GM12875 (cell line): ENCODE results near the gene ZNF74.
"Not testable (repeated sequence)": the region's sequence is repeated elsewhere in the genome, so short reads cannot be mapped to it uniquely, and the experiment has no call there.

Experiments used
- H3K4me3 ChIP-seq: one replicate; pipeline ENCODE4 v1.5.1; 2011; ENCODE audit warnings: low read depth, low read length, control low read depth
- CTCF ChIP-seq: IDR thresholded peaks from 2 replicates; pipeline ENCODE4 v1.5.1; 2011; ENCODE audit warnings: low read depth, mild to moderate bottlenecking, control low read depth, inconsistent platforms, low read length, moderate library complexity, borderline replicate concordance; ENCODE audit not compliant: insufficient read depth

ZNF74 gene

GRCh38 chr22:20393705-20394476, at the start of gene ZNF74:
TSS of gene ZNF74 (plus strand) at chr22:20394151. CDS start at chr22:20394629, 478 bp downstream.
- H3K4me3 ChIP-seq: peak within 1 kb of the TSS; percentile 91
- no peak for TF ChIP-seq CTCF

GRCh38 chr22:20346553-20346952, 47.4 kb upstream of the ZNF74 start:
- not testable (repeated sequence) for H3K4me3 ChIP-seq

- H3K4me3 ChIP-seq: not testable (repeated sequence)
Measured at GRCh38 chr22:20352536-20352935, 41.4 kb upstream of the ZNF74 start.

GRCh38 chr22:20354238-20354975, 39.5 kb upstream of the ZNF74 start:
- TF ChIP-seq CTCF: no peak
- H3K4me3 ChIP-seq: no peak overlapping the region

- not testable (repeated sequence) for H3K4me3 ChIP-seq
Measured at GRCh38 chr22:20355939-20356636, 37.9 kb upstream of the ZNF74 start.

GRCh38 chr22:20356906-20357305, 37.0 kb upstream of the ZNF74 start:
- H3K4me3 ChIP-seq: not testable (repeated sequence)

- not testable (repeated sequence) for H3K4me3 ChIP-seq
Measured at GRCh38 chr22:20357967-20358366, 36.0 kb upstream of the ZNF74 start.

- not testable (repeated sequence) for H3K4me3 ChIP-seq
Measured at GRCh38 chr22:20358503-20359239, 35.3 kb upstream of the ZNF74 start.

GRCh38 chr22:20360261-20360660, 33.7 kb upstream of the ZNF74 start:
- not testable (repeated sequence) for H3K4me3 ChIP-seq

GRCh38 chr22:20360866-20361751, 32.8 kb upstream of the ZNF74 start:
- H3K4me3 ChIP-seq: not testable (repeated sequence)

- H3K4me3 ChIP-seq: not testable (repeated sequence)
Measured at GRCh38 chr22:20361752-20362229, 32.2 kb upstream of the ZNF74 start.

- H3K4me3 ChIP-seq: not testable (repeated sequence)
Measured at GRCh38 chr22:20362403-20362802, 31.5 kb upstream of the ZNF74 start.

GRCh38 chr22:20364335-20365260, 29.4 kb upstream of the ZNF74 start:
- H3K4me3 ChIP-seq: not testable (repeated sequence)

GRCh38 chr22:20366841-20367240, 27.1 kb upstream of the ZNF74 start:
- not testable (repeated sequence) for H3K4me3 ChIP-seq

GRCh38 chr22:20368875-20369274, 25.1 kb upstream of the ZNF74 start:
- H3K4me3 ChIP-seq: not testable (repeated sequence)
